HG02840 (cell line): ENCODE measurements around the gene RECK.
"Not testable (repeated sequence)": the region's sequence is repeated elsewhere in the genome, so short reads cannot be mapped to it uniquely, and the experiment has no call there.

Experiments used
- ATAC-seq: cut with Tn5 transposase; IDR thresholded peaks from one replicate; pipeline ENCODE4 v1.9.1; 2021; ENCODE audit warnings: mild to moderate bottlenecking, moderate library complexity, moderate number of reproducible peaks; ENCODE audit not compliant: unreplicated experiment, low FRiP score

Gene RECK

DNA sequence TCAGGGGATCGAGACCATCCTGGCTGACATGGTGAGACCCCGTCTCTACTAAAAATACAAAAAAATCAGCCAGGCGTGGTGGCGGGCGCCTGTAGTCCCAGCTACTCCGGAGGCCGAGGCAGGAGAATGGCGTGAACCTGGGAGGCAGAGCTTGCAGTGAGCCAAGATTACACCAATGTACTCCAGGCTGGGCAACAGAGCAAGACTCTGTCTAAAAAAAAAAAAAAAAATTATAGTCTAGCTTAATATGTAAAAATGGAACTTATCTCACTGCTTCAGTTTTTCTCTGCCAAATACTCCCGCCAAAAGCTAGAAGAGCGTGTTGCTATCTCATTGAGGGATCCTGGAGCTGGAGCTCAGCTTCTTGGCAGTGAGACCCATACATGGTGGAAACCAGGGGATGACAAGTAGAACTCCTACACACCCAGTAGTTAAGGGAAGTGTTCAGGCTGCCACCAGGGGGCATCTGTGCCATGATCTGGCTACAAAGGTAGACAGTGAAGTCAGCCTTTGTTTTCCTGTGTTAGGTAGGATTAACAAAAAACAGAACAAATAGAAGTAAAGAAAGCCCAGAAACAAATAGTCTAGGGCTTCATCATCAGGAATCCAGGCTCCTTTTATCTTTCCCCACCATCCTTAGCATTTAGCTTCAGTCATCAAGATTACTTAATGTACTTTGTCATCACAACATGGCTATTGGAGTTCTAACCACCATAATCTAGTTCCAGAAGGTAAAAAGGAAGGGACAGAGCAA, 66.2 kb downstream of the RECK start:
- ATAC-seq = no peak

DNA sequence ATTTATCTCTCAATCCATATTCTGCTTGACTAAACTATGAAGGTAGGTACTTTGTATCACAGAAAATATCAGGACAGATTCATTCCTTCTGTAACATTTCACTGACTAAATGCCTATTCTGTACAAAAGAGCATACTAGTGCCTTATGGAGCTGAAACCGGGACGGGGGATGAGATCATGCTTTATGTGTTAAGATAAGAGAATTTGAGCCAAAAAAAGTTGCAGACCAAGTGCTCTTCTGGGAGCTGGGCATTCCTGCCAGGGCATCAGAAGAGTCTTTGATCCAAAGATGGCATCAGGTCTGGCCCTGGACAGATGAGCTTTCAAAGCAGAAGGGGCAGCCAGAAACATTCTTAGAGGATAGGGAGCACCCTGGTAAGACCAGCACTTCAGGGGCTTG, 72.4 kb downstream of the RECK start:
- ATAC-seq = no peak

GRCh38 chr9:36110434-36110833, 73.7 kb downstream of the RECK start:
- ATAC-seq = no peak

GRCh38 chr9:36112516-36112915, 75.8 kb downstream of the RECK start:
- ATAC-seq = no peak

DNA sequence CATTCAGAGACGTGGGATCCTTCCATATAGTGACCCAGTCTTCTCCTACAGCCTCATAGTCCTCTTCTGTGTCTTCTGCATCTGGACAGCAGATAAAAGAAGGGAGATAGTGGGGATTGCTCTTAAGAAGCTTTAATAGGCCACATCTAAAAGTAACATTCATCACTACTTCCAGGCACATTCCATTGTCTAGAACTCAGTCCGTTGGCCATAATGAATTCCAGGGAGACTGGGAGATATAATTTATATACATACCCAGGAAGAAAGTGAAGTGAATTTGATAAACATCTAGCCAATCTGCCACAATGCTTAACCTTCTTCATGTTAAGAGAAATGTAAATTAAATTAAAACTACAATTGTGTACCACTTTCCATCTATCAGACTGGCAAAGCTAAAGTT, 77.3 kb downstream of the RECK start:
- no peak for ATAC-seq

DNA sequence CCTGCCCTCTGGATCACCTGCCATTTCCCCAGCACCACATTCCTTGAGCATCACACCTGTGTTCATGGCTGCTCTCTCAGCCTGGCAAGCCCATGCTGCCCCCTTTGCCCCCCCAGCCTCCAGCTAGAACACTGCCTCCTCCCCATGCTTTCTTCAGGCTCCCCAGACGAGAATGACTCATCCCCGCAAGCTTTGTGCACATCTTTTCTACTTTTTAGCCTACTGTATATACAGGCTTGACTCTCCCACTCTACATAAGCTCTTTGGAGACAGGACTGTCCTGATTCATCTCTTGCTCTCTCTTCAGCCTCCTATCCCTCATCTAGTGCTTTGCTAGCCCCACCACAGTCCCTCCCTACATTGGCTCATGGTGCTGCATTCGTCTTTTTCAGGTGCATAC, 79.9 kb downstream of the RECK start:
- no peak for ATAC-seq

- no peak for ATAC-seq
Measured at GRCh38 chr9:36118201-36118600, 81.5 kb downstream of the RECK start.

DNA sequence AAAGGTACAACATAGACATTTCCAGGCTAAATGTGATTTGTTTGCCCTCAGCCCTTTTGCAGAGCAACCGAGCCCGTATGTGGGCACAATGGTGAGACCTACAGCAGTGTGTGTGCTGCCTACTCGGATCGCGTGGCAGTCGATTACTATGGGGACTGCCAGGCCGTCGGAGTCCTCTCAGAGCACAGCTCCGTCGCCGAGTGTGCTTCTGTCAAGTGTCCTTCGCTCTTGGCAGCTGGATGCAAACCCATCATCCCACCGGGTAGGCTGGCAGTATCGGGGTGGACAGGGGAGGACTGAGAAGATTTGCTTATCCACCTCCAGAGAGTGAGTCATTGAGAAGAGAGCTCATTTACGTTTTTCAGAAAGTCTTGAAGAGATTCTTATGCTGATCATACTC, 82.0 kb downstream of the RECK start:
- ATAC-seq = no peak

GRCh38 chr9:36119476-36119875, 82.8 kb downstream of the RECK start:
- ATAC-seq = no peak

- no peak for ATAC-seq
Measured at GRCh38 chr9:36120705-36121104, 84.0 kb downstream of the RECK start.

DNA sequence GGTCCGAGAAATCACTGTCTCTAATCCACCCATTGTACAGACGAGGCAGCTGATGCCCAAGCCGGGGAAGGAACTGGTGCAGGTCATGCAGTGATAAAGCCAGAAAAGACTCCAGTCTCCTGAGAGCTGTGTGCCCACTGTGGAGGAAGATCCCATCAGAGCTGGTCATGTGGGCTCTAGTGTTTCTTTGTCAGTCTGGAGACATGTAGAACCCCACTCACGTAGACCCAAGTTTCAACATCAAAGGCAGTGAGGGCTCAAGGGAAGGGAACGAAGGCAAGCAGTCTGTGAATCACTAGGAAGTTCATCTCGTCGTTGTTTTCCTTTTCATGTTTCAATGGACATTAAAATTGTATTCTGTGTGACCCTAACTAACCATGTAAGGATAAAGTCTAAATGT, 85.3 kb downstream of the RECK start:
- ATAC-seq = no peak

- no peak for ATAC-seq
Measured at GRCh38 chr9:36123515-36123914, 86.8 kb downstream of the RECK start.

DNA sequence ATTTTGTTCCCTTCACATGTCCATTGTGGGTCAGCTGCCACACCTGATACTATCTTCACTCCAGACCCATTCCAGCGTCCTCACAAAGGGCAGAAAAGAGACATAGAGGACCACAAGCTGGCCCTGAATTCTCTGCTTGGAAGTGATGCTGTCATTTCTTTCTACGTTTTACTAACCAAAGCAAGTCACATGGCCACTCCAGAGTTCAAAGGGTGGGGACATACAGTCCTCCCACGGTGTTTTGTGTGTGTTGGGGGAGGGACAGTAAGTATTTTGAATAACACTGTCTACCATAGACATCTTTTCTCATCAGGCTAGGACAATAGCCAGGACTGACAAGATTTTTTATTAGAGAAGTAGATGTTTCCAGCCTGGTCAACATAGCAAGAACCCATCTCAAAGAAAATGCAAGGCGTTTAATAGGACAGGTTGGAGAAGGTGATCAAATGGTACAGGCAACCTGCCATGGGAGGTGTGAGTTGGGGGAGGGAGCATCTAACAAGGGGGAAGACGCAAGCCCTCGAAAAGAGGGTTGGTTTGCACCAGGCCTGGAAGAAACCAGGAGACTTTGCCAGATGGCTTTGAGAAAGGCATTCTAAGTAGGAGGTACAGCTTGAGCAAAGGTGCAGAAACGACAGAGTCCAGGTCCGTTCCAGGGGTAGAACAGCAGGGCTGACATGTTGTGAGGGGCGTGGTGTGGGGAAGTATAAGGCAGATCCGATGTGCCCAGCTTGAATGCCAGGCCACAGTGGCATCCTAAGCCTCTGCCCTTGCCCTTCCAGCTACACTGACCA, 88.5 kb downstream of the RECK start:
- ATAC-seq = no peak

DNA sequence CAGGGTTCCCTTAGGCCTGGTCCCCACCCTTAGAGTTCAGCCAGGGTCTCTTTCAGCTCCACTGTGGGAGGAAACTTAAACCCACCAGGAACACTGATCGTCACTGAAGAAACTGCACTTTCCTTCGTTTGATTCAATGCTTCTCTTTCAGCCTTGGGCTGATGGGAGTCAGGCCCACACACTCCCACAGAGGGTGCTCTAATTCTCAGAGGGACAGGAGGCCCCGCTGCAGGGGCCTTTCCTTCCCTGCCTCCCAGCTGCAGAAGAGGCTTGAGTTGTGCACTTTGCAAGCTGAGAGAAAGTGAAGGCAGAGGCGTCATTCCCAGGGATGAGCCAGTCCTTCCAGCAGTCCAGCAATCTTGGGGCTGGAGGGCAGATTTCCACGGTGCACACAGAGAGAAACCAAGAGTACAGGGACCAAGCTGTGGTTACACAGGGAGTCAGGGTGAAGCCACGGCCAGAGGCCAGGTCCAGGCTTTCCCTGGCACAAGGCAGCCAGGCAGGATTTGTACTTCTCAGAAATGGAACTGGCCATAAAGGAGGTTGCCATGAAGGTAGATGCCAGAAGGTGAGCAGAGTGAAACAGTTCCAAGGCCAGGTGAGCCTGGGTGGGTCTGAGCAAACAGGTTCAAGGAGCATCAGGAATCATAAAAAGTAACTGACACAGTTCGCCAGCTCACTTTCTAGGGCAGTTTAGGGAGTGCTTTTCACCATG, 89.5 kb downstream of the RECK start:
- ATAC-seq = no peak

GRCh38 chr9:36127652-36128244, 91.0 kb downstream of the RECK start:
- no peak for ATAC-seq

DNA sequence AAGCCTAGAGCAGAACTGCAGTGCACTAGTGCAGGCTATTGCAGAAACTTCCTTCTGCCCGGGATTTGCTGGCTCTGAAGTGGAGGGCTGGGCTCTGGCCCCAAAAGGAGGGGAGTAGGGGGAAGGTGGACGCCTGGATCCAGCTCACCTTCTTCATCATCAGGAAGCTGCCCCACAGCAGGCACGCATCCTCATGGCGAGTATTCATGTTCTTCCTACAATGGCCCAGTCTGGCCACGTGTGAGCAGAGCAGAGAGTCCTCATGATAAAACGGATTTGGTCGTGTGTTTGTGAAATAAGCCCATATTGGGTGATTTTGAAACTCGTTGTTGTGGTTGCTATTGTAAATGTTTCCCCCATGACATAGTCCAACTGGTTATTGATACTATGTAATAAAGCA, 91.6 kb downstream of the RECK start:
- ATAC-seq = no peak

DNA sequence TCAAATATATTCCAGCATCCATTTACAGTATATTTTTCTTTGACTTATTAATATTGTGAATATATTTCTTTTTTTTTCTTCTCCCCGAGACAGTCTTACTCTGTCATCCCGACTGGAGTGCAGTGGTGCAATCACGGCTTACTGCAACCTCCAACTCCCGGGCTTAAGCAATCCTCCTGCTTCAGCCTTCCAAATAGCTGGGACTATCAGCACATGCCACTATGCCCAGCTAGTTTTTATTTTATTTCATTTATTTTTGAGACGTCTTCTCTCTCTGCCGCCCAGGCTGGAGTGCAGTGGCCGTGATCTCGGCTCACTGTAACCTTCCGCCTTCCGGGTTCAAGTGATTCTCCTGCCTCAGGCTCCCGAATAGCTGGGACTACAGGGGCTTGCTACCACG, 92.4 kb downstream of the RECK start:
- ATAC-seq = no peak

DNA sequence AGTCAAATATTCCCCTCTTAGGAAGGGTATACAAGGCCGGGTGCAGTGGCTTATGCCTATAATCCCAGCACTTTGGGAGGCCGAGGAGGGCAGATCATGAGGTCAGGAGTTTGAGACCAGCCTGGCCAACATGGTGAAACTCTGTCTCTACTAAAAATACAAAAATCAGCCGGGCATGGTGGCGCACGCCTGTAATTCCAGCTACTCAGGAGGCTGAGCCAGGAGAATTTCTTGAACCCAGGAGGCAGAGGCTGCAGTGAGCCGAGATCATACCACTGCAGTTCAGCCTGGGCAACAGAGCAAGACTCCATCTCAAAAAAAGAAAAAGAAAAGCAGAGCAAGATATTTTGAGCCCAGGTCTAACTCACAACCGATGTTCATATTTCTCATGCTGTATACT, 95.0 kb downstream of the RECK start:
- ATAC-seq = not testable (repeated sequence)

- no peak for ATAC-seq
Measured at GRCh38 chr9:36132086-36132485, 95.4 kb downstream of the RECK start.

DNA sequence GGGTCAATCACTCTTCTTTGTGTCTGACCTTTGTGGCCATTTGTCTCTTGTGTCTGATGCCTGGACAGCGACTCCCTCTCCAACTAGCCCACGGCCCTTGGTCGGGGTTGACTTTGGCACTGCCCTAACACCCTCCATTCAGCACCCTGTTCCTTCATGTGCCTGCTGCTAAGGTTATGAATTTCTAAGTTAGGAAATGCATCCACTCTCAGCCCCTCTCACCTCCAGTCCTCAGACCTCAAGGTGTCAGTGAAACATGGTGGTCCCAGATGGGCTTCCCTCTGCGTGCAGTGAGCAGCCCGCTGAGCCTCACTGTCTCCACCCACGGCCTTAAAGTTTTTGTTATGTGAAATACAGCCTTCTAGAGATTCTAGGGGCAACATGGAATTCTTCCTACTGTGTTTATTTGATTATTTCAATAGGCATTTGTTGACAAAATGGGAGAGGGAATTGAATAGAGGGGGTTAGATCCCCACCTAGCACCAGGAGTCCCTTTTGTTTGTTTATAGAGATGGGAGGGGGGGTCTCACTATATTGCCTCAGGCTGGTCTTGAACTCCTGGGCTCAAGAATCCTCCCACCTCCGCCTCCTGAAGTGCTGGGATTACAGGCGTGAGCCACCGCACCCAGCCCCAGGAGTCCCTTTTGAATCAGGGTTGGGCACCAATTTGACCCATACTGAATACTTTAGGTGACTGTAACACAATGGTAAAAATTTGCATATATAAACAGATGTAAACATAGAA, 98.2 kb downstream of the RECK start:
- no peak for ATAC-seq
